ENCODE measurements around the gene PM20D2.
A peak's percentile ranks its signal among the peaks of the same experiment; 100 is the strongest.
"Not testable (repeated sequence)": the region's sequence is repeated elsewhere in the genome, so short reads cannot be mapped to it uniquely, and the experiment has no call there.

The PM20D2 gene, protein sequence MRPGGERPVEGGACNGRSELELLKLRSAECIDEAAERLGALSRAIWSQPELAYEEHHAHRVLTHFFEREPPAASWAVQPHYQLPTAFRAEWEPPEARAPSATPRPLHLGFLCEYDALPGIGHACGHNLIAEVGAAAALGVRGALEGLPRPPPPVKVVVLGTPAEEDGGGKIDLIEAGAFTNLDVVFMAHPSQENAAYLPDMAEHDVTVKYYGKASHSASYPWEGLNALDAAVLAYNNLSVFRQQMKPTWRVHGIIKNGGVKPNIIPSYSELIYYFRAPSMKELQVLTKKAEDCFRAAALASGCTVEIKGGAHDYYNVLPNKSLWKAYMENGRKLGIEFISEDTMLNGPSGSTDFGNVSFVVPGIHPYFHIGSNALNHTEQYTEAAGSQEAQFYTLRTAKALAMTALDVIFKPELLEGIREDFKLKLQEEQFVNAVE

DNA sequence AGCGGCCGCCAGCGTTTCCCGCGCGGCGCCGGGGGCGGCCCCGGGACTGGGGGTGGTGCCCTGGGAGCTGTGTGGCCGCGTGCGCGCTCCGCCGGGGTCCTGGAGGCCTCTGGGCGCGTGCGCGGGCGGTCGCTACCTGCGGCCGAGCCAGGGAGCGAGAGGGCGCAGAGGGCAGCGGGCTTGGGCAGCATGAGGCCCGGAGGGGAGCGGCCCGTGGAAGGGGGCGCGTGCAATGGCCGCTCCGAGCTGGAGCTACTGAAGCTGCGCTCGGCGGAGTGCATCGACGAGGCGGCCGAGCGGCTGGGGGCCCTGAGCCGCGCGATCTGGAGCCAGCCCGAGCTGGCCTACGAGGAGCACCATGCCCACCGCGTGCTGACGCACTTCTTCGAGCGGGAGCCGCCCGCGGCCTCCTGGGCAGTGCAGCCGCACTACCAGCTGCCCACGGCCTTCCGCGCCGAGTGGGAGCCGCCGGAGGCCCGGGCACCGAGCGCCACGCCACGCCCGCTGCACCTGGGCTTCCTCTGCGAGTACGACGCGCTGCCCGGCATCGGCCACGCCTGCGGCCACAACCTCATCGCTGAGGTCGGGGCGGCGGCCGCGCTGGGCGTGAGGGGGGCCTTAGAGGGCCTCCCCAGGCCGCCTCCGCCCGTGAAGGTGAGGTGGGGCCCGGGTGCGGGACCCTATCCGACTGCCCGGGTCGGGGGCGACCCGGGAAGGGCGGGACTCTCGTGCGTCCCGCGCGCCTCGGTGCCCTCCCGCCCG lies at the start of gene PM20D2:
PM20D2 (plus strand) TSS at position 100 of the 762 bp plus-strand sequence; CDS start at position 190, 90 bp downstream.
- DNase-seq = peak; percentile 55

- no peak for DNase-seq
Observed at GRCh38 chr6:89098461-89098860, 47.4 kb upstream of the PM20D2 start.

DNA sequence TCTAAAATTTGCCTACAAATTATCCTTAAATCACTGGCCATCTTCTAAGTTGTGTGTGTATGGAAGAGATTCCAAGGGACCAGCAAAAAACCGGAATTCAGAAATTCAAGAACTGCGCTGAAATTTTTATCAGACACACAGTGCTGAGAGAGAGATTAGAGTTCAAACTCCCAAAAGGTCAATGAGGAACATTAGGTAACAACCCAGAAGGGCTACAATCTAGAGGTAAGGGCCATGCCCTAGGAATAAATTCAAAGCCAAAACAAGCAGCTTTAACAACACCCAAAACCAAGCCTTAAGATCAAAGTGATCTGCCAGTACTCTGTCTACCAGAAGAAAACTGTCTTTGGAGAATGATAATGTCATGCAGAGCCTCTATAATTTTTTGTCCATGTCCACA lies 45.7 kb upstream of the PM20D2 start:
- no peak for DNase-seq

DNA sequence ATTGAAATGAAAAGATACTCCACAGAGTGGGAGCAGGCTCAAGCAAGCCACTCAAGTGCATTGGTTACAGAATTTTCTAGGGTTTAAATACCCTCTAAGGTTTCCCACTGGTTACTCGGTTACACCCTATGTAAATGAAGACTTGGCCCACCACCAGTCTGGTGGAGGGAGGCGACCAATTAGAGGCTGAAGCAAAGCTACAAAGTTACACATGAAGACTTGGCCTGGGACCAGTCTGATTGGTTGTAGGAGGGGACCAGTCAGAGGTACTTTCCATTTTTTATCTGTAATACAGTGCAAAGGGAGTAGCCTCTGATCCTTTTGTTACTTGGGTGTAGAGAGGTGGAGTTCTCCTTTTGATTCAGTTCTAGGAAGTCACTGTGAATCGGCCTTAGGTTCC lies 35.6 kb upstream of the PM20D2 start:
- no peak for DNase-seq

GRCh38 chr6:89111933-89112332 lies 33.9 kb upstream of the PM20D2 start:
- no peak for DNase-seq

DNA sequence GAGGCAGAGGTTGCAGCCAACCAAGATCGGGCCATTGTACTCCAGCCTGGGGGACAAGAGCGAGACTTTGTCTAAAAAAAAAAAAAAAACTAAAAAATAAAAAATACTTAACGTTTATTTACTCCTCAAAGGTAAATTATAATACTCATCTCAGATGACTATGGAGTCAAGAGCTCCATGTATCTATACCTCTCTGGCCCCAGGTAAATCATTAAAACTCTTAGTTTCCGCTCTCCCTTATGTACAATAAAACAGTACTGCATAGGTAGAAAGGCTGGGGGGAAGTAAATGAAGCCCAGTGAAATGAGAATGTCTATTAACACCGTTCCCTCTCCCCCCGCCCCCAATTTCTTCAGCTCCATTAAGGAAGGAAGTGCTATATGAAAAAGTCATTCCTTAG lies 29.2 kb upstream of the PM20D2 start:
- no peak for DNase-seq

DNA sequence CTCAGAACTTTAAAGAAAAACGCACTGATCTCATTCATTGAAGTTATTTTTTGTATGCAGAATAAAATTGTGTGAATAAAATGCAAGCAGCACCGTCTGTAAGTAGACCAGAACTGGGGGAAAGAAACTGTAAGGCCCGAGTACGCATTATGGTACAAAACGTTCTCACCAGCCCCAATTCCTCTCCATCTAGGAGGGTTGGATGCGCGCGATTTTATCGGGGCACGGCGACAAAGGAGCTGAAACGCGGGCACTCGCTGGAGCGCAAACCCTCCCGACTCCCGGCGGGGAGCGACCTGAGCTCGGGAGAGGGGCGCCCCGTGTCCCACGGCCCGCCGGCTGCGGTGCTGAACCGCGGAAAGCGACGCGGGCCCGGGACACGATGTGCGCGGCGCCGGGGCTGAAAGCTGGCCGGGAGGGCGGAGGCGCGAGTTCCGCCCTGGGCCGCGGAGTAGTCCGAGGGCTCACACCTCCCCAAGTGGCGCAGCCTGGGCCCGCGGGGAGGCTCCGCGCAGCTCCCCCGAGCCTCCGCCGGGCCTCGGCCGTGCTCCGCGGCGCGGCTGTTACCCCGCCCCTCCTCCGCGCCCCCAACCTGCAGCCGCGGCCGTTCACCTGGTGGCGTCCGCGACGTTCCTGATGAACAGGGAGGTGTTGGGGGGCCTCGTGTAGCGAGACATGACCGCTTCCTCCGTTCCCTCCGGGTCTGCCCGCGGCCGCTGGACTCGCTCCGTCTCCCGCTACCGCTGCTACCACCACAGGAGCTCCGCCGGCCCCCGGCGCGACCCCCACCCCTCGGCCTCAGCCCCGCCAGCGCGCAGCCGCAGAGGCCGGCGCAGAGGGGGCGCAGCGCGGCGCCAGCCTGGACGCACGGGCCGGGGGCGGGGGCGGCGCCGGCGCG lies 28.4 kb upstream of the PM20D2 start, which contains the start of gene SRSF12:
SRSF12 (minus strand) TSS at position 861 of the 898 bp plus-strand sequence; CDS start at position 677, 184 bp downstream.
- DNase-seq = peak; percentile 51

DNA sequence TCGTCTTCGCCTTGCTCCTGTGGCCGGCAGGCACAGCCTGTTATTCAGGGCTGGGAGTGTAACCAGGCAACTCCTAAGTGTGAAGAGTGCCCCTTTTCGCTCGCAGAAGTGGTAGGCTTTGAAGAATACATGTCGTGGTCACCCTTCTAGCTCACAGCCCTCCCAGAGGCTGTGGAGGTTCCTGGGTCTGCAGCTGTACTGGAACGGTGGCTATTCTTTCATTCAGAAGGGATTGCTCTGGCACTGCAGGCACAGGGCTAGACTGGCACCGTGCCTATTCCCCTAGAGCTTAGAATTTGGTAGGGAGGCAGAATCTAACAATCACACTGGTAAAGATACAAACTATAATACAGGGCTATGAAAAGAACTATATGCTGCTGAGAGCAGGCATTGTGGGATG lies 26.9 kb upstream of the PM20D2 start:
- no peak for DNase-seq

- DNase-seq = no peak
Observed at GRCh38 chr6:89120371-89120770, 25.5 kb upstream of the PM20D2 start.

DNA sequence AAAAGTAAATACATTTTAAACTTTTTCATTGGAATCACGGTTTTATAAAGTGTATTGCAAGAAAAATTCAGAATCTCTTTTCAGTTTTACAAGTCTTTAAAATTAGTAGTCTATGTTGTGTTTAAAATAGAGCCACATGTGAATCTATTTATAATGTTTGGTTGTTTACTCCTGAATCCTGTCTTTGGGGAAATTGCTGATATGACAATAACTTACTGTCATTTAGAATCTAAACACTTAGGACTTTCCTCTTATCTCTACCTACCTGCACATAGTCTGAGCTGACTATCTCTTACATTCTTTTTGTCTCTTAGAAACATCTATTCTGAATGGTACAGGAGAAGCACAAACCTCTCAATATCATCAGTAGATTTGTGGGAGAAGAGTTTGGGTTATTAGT lies 23.9 kb upstream of the PM20D2 start:
- DNase-seq = no peak

DNA sequence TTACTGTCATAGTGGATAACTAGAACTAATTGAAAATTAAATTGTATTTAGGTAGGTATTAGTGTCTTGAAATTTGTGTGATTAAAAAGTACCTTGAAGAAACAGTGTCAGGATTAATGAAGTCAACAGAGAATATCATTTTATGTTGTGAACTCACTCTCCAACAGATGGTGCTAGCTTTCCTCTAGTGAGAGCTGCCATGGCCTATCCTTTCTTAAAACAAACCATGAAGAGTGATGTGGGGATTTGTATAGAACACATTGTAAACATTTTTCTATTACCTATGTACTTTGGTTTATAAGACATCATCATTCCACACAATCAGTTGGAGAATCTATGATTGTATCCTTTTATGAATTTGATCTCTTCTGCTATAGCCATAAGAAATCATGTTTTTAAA lies 23.2 kb upstream of the PM20D2 start:
- peak; percentile 58 for DNase-seq

GRCh38 chr6:89128256-89128671 lies 17.6 kb upstream of the PM20D2 start:
- DNase-seq = not testable (repeated sequence)

GRCh38 chr6:89131599-89131998 lies 14.3 kb upstream of the PM20D2 start:
- DNase-seq = no peak

DNA sequence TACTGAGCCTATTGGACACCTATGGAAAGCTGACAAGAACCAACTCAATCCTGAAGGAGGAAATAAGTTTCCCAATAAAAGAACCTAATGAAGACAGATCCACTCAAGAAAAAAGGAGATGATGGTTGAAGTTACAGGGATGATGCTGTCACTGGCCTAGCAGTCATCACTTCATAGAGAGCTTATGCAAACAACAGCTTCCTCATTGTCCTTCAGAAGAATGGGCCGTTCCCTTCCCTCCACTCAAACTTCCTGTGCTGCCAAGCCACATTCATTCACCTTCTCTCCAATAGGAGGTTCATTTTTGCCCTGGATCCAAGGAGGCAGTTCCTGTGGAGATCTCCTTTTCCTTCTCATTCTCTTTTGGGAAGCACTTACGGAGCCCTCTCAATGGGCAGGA lies 13.8 kb upstream of the PM20D2 start:
- DNase-seq = peak; percentile 5

DNA sequence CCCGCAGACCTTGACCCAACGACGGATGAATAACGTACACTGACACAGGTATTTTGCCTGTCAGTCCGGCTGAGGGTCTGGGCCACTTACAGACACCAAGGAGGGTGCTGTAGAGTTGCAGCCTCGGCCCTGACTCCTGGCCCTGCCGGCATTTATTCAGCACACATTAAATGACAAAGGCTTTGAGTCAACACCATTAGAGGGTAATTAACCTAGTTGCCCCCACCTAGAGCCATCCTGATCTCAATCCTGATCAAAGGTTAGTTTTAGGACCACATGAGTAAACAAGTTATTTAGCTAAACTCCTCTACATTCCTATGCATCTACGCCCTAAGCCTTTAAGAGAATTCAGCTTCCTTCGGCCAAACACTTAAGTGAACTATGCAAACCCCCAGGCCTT lies 11.9 kb upstream of the PM20D2 start:
- no peak for DNase-seq

GRCh38 chr6:89134723-89135122 lies 11.1 kb upstream of the PM20D2 start:
- DNase-seq = no peak

DNA sequence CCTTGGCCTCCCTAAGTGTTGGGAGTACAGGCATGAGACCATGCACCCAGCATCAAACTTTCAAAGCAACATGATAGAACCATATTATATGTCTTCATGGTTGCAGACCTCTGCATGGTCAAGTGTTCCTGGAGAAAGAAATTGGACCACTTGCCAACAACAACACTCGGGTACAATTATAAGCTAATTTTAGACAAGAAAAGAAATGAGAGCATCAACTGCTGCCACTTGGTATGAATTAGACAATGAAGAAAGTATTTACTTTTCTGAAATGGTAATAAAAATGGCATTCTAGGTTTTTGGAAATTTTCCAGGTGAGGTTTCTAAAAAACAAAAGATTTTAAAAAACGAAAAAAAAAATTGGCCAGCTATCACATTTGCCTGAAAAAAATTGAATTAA lies 7.7 kb upstream of the PM20D2 start:
- no peak for DNase-seq

- DNase-seq = no peak
Observed at GRCh38 chr6:89139509-89140346, 6.1 kb upstream of the PM20D2 start.

DNA sequence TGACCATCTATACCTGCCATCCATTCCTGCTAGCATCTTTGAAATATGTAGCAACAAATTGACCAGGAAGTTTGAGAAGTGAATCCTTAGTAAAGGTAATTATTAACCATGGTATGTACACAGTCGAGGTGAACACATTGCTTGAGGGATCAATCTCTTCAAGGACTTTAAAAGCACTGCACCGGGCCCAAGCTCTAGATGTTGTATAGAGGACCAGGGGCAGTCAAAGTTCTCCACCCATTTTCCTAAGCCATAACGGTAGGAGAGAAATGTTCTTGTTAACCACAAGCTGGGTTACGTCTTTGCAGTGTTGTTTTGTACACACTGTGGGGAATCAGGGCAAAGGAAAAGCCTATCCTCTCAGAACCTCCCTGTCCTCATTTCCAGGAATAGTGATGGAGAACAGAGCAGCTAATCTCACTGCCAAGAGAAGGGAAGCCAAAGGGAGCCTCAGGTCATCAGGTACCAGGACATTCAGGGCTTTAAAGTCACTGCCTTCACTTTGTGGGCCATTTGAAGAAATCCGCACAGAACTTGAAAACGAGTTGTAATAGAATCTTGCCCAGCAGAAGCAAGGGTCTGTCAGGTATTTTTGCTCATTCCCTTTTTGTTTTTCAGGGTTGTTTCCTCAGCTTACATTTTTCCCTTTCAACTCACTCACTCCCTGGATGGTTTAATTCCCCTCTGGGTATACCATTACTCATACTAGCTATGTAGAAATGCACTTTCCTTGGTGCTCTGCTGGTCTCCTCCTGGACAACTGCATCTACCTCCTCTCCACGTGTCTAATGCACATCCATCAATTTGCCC lies 5.3 kb upstream of the PM20D2 start:
- DNase-seq = no peak

DNA sequence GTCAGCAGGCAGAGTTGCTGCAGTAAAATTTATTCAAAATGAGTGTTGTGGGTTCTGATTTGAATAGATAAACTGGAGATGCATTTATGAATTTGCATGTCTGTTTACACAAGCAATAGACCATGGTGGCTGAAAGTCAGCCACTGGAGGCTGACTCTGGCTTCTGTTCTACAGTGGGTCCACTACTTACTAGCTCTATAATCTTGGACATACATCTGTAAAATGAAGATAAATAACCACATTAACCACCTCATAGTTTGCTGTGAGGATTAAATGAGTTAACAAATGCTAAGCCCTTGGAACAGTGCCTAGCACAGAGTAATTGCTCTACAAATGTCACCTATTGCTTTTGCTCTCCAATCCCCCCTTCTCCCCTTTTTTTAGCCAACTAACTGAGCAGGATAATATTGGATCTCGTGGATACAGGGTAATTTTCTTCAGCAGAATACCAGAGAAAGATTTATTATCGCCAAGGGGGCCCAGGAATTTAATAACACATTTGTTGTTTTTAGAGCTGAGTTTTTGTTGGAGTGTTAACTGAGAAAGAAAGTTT lies 1.4 kb upstream of the PM20D2 start:
- DNase-seq = no peak
